ENCODE results near the gene SDCCAG8.

The SDCCAG8 gene

GRCh38 chr1:243254927-243255790 is 682 bp upstream of the SDCCAG8 start, which contains the start of gene CEP170:
Gene CEP170, minus strand, starts transcription at chr1:243255281. Its CDS starts 30,001 bp downstream, at chr1:243225280.
- DNase-seq, result peak; percentile 98

GRCh38 chr1:243256590-243256989 is 749 bp downstream of the SDCCAG8 start:
- no peak for DNase-seq

GRCh38 chr1:243257189-243257588 is 1.3 kb downstream of the SDCCAG8 start:
- no peak for DNase-seq

GRCh38 chr1:243258731-243259130 is 2.9 kb downstream of the SDCCAG8 start:
- no peak for DNase-seq

GRCh38 chr1:243260221-243260880 is 4.5 kb downstream of the SDCCAG8 start:
- DNase-seq, result no peak

GRCh38 chr1:243261390-243261789 is 5.5 kb downstream of the SDCCAG8 start:
- DNase-seq, result no peak

- peak; percentile 46 for DNase-seq
Observed at GRCh38 chr1:243264717-243265116, 8.9 kb downstream of the SDCCAG8 start.

- DNase-seq, result no peak
Observed at GRCh38 chr1:243266231-243266630, 10.4 kb downstream of the SDCCAG8 start.

GRCh38 chr1:243267471-243267880 is 11.6 kb downstream of the SDCCAG8 start:
- DNase-seq, result no peak

- no peak for DNase-seq
Observed at GRCh38 chr1:243267914-243268653, 12.2 kb downstream of the SDCCAG8 start.

- no peak for DNase-seq
Observed at GRCh38 chr1:243268751-243269460, 13.1 kb downstream of the SDCCAG8 start.

GRCh38 chr1:243269461-243269801 is 13.6 kb downstream of the SDCCAG8 start:
- DNase-seq, result no peak

- no peak for DNase-seq
Observed at GRCh38 chr1:243270097-243270864, 14.4 kb downstream of the SDCCAG8 start.

- no peak for DNase-seq
Observed at GRCh38 chr1:243271996-243272395, 16.2 kb downstream of the SDCCAG8 start.

GRCh38 chr1:243272401-243272800 is 16.6 kb downstream of the SDCCAG8 start:
- no peak for DNase-seq

- no peak for DNase-seq
Observed at GRCh38 chr1:243273506-243273905, 17.7 kb downstream of the SDCCAG8 start.

GRCh38 chr1:243273945-243274344 is 18.1 kb downstream of the SDCCAG8 start:
- DNase-seq, result no peak

GRCh38 chr1:243275316-243275715 is 19.5 kb downstream of the SDCCAG8 start:
- no peak for DNase-seq

- no peak for DNase-seq
Observed at GRCh38 chr1:243280571-243281129, 24.8 kb downstream of the SDCCAG8 start.

- DNase-seq, result no peak
Observed at GRCh38 chr1:243281672-243282071, 25.8 kb downstream of the SDCCAG8 start.

GRCh38 chr1:243286409-243287122 is 30.7 kb downstream of the SDCCAG8 start:
- no peak for DNase-seq

Measured in hematopoietic multipotent progenitor cell treated with erythropoietin and hydrocortisone succinate and interleukin-3 and kit ligand, for 8 days (in vitro differentiated cells).